H1 (cell line): Measurements from ENCODE around the gene SPAG16. TPM values are rescaled to one million over a fixed set of nuclear protein-coding genes. Genes with fewer than 3 reads are reported as not detected.

Experiments used
- ASH2L ChIP-seq: fragments of 200-600, 300-600 bp; sonication (generic); IDR thresholded peaks from one replicate; pipeline ENCODE4 v1.7.1; 2017; ENCODE audit warnings: low read length
- EP300 ChIP-seq, 2 experiments: IDR thresholded peaks; 1 replicate in 1 of 2; 2 replicates in 1 of 2; pipeline ENCODE4 v1.6.1; 2011 to 2012; ENCODE audit warnings: low read depth in 2 of 2, low read length in 2 of 2, mild to moderate bottlenecking in 2 of 2, borderline replicate concordance in 1 of 2, inconsistent platforms in 1 of 2, moderate library complexity in 1 of 2
- KDM4A ChIP-seq: IDR thresholded peaks from one replicate; pipeline ENCODE4 v1.7.1; 2012; ENCODE audit warnings: low read depth, mild to moderate bottlenecking, moderate library complexity, low read length, inconsistent platforms; ENCODE audit not compliant: severe bottlenecking
- MAX ChIP-seq: IDR thresholded peaks from 2 replicates; pipeline ENCODE4 v1.6.1; 2012; ENCODE audit warnings: inconsistent platforms
- polyA plus RNA-seq, 7 experiments: library from polyadenylated mRNA; depleted of rRNA in 3 of 7; stranded (reverse) in 5 of 7; unstranded in 2 of 7; fragments of >200 nt in 5 of 7; fragments of 200-250 nt in 2 of 7; gene quantifications; 1 replicate in 5 of 7; 2 replicates in 1 of 7; 4 replicates in 1 of 7; pipeline versions ENCODE4 v1.2.1 to v1.2.3, GENCODE V29; 2011 to 2013; ENCODE audit warnings: missing spikeins in 2 of 7, mixed read lengths in 2 of 7
- total RNA-seq: library from RNA; stranded (reverse); fragmentation: NEBNext Ultra II Directional; extraction: Animal tissue kit (Norgen Biotek cat#: 25700); gene quantifications from 2 replicates; pipeline ENCODE4 v1.2.1, GENCODE V29; 2021

SPAG16 gene
- total and polyA plus RNA-seq, 2 of the 8 experiments (the other 6 are each of a cell fraction or from before 2014, with no cell fraction given) = 6.0 to 14.9 TPM

DNA sequence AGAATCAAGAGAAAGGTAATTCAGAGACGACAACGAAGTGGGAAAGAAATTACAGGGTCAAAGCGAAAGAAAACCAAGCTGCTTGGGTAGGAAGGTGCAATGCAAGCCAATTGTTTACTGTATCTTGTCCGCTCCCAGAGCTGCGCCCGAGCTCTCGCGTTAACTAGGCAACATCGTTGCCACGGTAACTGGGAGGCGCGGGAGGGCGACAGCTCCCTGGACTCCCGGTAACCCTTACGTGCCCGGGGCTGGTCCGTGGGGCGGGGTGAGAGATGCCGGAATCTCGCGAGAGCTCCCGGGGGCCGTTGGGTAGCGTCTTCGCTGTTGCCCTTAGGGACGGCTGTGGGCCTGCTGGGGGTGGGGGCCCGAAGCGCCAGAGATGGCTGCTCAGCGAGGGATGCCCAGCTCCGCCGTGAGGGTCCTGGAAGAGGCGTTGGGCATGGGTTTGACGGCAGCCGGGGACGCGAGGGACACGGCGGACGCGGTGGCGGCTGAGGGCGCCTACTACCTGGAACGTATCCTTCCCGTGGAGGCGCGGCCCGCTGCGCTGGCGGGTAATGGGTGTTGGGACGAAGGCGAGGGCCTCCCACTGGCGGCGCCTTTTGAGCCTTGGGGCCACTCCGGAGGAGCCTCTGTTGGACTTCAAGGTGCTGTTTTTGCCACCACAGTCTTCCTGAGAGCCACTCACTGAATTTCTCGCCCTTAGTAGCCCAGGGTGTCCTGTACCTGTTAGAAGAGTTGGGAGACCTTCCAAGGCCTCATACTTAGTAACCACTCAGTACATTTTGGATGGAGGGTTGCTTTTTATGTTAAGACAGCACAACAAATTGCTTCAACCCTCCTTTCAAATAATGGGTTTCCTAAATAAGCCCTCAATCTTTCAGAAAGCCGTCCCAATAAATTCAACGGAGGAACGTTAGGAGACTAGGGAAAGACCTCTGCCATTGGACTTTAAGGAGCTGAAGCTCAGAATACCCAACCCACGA lies at the start of gene SPAG16 (continued):
- TF ChIP-seq MAX (peak; percentile 48; the same call in 1 of the 2 replicates), KDM4A (peak; percentile 84), EP300 (IDR thresholded peaks at IDR 0.05; ENCODE audit: borderline replicate concordance in 1 of 2, low read depth in 2 of 2, low read length in 2 of 2) (no peak), ASH2L (peak; percentile 96)
- TF ChIP-seq, all 59 proteins: peak for 19
